Ovary (tissue), 3 donors: ENCODE data around the gene CKMT1B.
"Not testable (repeated sequence)": the region's sequence is repeated elsewhere in the genome, so short reads cannot be mapped to it uniquely, and the experiment has no call there.

ENCODE experiments used
- POLR2A ChIP-seq: fragments of 450-650 bp; IDR thresholded peaks from one replicate; pipeline ENCODE4 v1.6.1; 2017; ENCODE audit warnings: antibody characterized with exemption, mild to moderate bottlenecking, moderate library complexity
- TF ChIP-seq, protein P1 (sequence below), 3 donors: fragments of 450-650 bp in 2 of 3; fragments of 200-600 bp in 1 of 3; IDR thresholded peaks; one replicate each; pipeline versions ENCODE4 v1.5.1 to v1.8.0; 2016 to 2022; ENCODE audit warnings: antibody characterized with exemption in 3 of 3, mild to moderate bottlenecking in 1 of 3
- donor health status: DM: no; HTN: no; CAD: no.

- TF ChIP-seq POLR2A: not testable (repeated sequence)
- TF ChIP-seq, protein P1, sequence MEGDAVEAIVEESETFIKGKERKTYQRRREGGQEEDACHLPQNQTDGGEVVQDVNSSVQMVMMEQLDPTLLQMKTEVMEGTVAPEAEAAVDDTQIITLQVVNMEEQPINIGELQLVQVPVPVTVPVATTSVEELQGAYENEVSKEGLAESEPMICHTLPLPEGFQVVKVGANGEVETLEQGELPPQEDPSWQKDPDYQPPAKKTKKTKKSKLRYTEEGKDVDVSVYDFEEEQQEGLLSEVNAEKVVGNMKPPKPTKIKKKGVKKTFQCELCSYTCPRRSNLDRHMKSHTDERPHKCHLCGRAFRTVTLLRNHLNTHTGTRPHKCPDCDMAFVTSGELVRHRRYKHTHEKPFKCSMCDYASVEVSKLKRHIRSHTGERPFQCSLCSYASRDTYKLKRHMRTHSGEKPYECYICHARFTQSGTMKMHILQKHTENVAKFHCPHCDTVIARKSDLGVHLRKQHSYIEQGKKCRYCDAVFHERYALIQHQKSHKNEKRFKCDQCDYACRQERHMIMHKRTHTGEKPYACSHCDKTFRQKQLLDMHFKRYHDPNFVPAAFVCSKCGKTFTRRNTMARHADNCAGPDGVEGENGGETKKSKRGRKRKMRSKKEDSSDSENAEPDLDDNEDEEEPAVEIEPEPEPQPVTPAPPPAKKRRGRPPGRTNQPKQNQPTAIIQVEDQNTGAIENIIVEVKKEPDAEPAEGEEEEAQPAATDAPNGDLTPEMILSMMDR (IDR thresholded peaks at IDR 0.05): not testable (repeated sequence)
Observed at GRCh38 chr15:43622068-43622799, 28.4 kb downstream of the CKMT1B start.
